ENCODE data around the gene TXNDC8.

GRCh38 chr9:110283751-110284150, 53.9 kb downstream of the TXNDC8 start:
- TF ChIP-seq GATA3 (IDR thresholded peaks at IDR 0.05; ENCODE audit: low read depth, low read length) (no peak), GATA2 (IDR thresholded peaks at IDR 0.05; ENCODE audit: low read depth, low read length) (no peak)

All from SH-SY5Y (cell line).